K562 (cell line): ENCODE measurements around the gene MYMX. TPM values are rescaled to one million over a fixed set of nuclear protein-coding genes. Genes with fewer than 3 reads are reported as not detected.
A peak's percentile ranks its signal among the peaks of the same experiment; 100 is the strongest.

Source experiments
- GABPB2 ChIP-seq: fragments of 250-450 bp; sonication (Bioruptor Pico); conservative IDR thresholded peaks from 2 replicates; pipeline ENCODE4 v1.5.1; 2021; ENCODE audit warnings: mild to moderate bottlenecking
- GATAD2A ChIP-seq: fragments of 450-650 bp; IDR thresholded peaks from 2 replicates; pipeline ENCODE4 v1.6.1; 2017
- HMGN3 ChIP-seq: IDR thresholded peaks from 2 replicates; pipeline ENCODE4 v1.6.1; 2011; ENCODE audit warnings: borderline replicate concordance, low read depth, mild to moderate bottlenecking, mixed read lengths, low read length; ENCODE audit not compliant: insufficient read length; ENCODE audit errors: extremely low read depth
- HNRNPK ChIP-seq: fragments of 200-400 bp; formaldehyde crosslinking; IDR thresholded peaks from one replicate; pipeline ENCODE4 v1.6.1; 2018; ENCODE audit warnings: mild to moderate bottlenecking, low read depth, low read length; ENCODE audit not compliant: poor library complexity, severe bottlenecking
- HNRNPUL1 ChIP-seq: fragments of 200-400 bp; formaldehyde crosslinking; IDR thresholded peaks from 2 replicates; pipeline ENCODE4 v1.6.1; 2017; ENCODE audit warnings: low read length
- ILF3 ChIP-seq: fragments of 450-650 bp; IDR thresholded peaks from 2 replicates; pipeline ENCODE4 v1.6.1; 2018; ENCODE audit warnings: antibody characterized with exemption, mild to moderate bottlenecking, moderate library complexity, borderline replicate concordance
- ILK ChIP-seq: fragments of 450-650 bp; IDR thresholded peaks from 2 replicates; pipeline ENCODE4 v1.6.1; 2016; ENCODE audit warnings: missing genetic modification characterization, low read depth, mild to moderate bottlenecking, missing compliant biosample characterization, moderate library complexity, borderline replicate concordance
- KLF6 ChIP-seq: fragments of 250-450 bp; sonication (Bioruptor Pico); IDR thresholded peaks from 2 replicates; pipeline ENCODE4 v1.4.0; 2020; ENCODE audit warnings: mild to moderate bottlenecking, moderate library complexity, borderline replicate concordance
- NFIX ChIP-seq: fragments of 250-450 bp; sonication (Bioruptor Pico); IDR thresholded peaks from 2 replicates; pipeline ENCODE4 v1.4.0; 2020; ENCODE audit warnings: low read depth, mild to moderate bottlenecking, moderate library complexity
- NFXL1 ChIP-seq: fragments of 450-650 bp; formaldehyde crosslinking; IDR thresholded peaks from 2 replicates; pipeline ENCODE4 v1.4.0; 2021; ENCODE audit warnings: mild to moderate bottlenecking
- NUFIP1 ChIP-seq: fragments of 450-650 bp; IDR thresholded peaks from 2 replicates; pipeline ENCODE4 v1.6.1; 2018; ENCODE audit not compliant: partially characterized antibody
- PHF21A ChIP-seq: fragments of 450-650 bp; IDR thresholded peaks from 2 replicates; pipeline ENCODE4 v1.6.1; 2017; ENCODE audit warnings: low read depth, borderline replicate concordance
- PTRF ChIP-seq: fragments of 450-650 bp; IDR thresholded peaks from 2 replicates; pipeline ENCODE4 v1.6.1; 2016; ENCODE audit warnings: mild to moderate bottlenecking, missing genetic modification characterization, missing compliant biosample characterization
- SRSF3 ChIP-seq: fragments of 200-400 bp; formaldehyde crosslinking; IDR thresholded peaks from 2 replicates; pipeline ENCODE4 v1.6.1; 2016; ENCODE audit warnings: mild to moderate bottlenecking, low read length, moderate library complexity; ENCODE audit not compliant: insufficient read depth
- TCF3 ChIP-seq: sonication (generic); formaldehyde crosslinking; IDR thresholded peaks from 2 replicates; pipeline ENCODE4 v1.4.0; 2020; ENCODE audit warnings: mild to moderate bottlenecking, missing genetic modification reagents
- ZEB2 ChIP-seq: fragments of 450-650 bp; IDR thresholded peaks from 2 replicates; pipeline ENCODE4 v1.6.1; 2016
- ZNF140 ChIP-seq: fragments of 250-450 bp; sonication (Bioruptor Pico); IDR thresholded peaks from 2 replicates; pipeline ENCODE4 v1.8.0; 2021; ENCODE audit warnings: moderate library complexity, mild to moderate bottlenecking, inconsistent platforms
- ZNF282 ChIP-seq: sonication (generic); formaldehyde crosslinking; IDR thresholded peaks from 2 replicates; pipeline ENCODE4 v1.8.1; 2023; ENCODE audit warnings: missing genetic modification reagents
- ZSCAN29 ChIP-seq: fragments of 450-650 bp; IDR thresholded peaks from 2 replicates; pipeline ENCODE4 v1.6.1; 2017
- polyA plus RNA-seq, 8 experiments: library from polyadenylated mRNA; depleted of rRNA in 4 of 8; stranded (reverse) in 5 of 8; unstranded in 3 of 8; fragments of >200 nt; fragmentation: Nextera tagmentation in 2 of 8; fragmentation: Illumina TruSeq in 1 of 8; extraction: Ambion mirVana in 2 of 8; extraction: Trizol in 1 of 8; gene quantifications; 2 replicates each; pipeline versions ENCODE4 v1.2.1 to v1.2.3, GENCODE V29; 2011 to 2014; ENCODE audit warnings: inconsistent platforms in 1 of 8, missing spikeins in 1 of 8
- total RNA-seq, 7 experiments: library from RNA; depleted of rRNA in 6 of 7; stranded (reverse); fragments of >200 nt in 6 of 7; fragmentation: Illumina TruSeq in 2 of 7; extraction: Trizol in 2 of 7; gene quantifications; 2 replicates each; pipeline versions ENCODE4 v1.2.1 to v1.2.3, GENCODE V29; 2011 to 2021; ENCODE audit warnings: low replicate concordance in 1 of 7
- TF ChIP-seq, protein P1 (sequence below): fragments of 200-800 bp; sonication (Bioruptor generic); IDR thresholded peaks from 2 replicates; pipeline ENCODE4 v1.6.1; 2016; ENCODE audit warnings: missing genetic modification characterization, missing compliant biosample characterization
- TF ChIP-seq, protein P2 (sequence below), 3 experiments: IDR thresholded peaks in 2 of 3; conservative IDR thresholded peaks in 1 of 3; 2 replicates each; pipeline ENCODE4 v1.5.1; 2011 to 2012; ENCODE audit warnings: low read length in 3 of 3, mild to moderate bottlenecking in 3 of 3, control low read depth in 2 of 3, improper control_type of control experiment in 1 of 3, inconsistent platforms in 1 of 3, low read depth in 1 of 3, mixed read lengths in 1 of 3, moderate library complexity in 1 of 3; ENCODE audit not compliant: insufficient read depth in 2 of 3
- TF ChIP-seq, protein P3 (sequence below): sonication (generic); formaldehyde crosslinking; IDR thresholded peaks from 2 replicates; pipeline ENCODE4 v1.8.0; 2022; ENCODE audit warnings: missing genetic modification reagents, mild to moderate bottlenecking, borderline replicate concordance

Gene MYMX
- total and polyA plus RNA-seq, 9 of the 15 experiments (the other 6 are each of a cell fraction or from before 2014, with no cell fraction given): 0.12 TPM; not detected in 8

DNA sequence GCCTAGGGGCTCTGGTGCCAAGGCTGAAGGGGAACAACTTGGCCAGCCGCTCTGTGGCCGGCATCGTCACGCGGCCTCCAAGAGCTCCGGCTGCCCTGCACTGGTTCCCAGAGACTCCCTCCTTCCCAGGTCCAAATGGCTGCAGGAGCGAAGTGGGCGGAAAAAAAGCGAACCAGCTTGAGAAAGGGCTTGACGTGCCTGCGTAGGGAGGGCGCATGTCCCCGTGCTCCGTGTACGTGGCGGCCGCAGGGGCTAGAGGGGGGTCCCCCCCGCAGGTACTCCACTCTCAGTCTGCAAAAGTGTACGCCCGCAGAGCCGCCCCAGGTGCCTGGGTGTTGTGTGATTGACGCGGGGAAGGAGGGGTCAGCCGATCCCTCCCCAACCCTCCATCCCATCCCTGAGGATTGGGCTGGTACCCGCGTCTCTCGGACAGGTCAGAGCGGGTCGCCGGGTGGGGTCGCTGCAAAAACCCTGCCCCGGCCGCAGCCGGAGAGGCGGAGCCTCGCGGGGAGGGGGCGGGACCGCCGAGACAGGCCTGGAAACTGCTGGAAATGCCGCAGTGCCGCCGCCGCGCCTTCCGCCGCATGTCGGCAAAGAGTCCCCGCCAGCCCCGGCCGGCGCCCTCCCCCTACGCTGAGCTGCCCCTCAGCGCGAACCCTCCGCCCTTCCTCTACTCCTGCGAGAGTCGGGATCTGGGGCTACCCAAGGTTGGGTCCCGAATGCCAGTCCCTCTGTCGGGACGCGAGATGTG is 29.4 kb downstream of the MYMX start (continued):
- TF ChIP-seq, protein P1, sequence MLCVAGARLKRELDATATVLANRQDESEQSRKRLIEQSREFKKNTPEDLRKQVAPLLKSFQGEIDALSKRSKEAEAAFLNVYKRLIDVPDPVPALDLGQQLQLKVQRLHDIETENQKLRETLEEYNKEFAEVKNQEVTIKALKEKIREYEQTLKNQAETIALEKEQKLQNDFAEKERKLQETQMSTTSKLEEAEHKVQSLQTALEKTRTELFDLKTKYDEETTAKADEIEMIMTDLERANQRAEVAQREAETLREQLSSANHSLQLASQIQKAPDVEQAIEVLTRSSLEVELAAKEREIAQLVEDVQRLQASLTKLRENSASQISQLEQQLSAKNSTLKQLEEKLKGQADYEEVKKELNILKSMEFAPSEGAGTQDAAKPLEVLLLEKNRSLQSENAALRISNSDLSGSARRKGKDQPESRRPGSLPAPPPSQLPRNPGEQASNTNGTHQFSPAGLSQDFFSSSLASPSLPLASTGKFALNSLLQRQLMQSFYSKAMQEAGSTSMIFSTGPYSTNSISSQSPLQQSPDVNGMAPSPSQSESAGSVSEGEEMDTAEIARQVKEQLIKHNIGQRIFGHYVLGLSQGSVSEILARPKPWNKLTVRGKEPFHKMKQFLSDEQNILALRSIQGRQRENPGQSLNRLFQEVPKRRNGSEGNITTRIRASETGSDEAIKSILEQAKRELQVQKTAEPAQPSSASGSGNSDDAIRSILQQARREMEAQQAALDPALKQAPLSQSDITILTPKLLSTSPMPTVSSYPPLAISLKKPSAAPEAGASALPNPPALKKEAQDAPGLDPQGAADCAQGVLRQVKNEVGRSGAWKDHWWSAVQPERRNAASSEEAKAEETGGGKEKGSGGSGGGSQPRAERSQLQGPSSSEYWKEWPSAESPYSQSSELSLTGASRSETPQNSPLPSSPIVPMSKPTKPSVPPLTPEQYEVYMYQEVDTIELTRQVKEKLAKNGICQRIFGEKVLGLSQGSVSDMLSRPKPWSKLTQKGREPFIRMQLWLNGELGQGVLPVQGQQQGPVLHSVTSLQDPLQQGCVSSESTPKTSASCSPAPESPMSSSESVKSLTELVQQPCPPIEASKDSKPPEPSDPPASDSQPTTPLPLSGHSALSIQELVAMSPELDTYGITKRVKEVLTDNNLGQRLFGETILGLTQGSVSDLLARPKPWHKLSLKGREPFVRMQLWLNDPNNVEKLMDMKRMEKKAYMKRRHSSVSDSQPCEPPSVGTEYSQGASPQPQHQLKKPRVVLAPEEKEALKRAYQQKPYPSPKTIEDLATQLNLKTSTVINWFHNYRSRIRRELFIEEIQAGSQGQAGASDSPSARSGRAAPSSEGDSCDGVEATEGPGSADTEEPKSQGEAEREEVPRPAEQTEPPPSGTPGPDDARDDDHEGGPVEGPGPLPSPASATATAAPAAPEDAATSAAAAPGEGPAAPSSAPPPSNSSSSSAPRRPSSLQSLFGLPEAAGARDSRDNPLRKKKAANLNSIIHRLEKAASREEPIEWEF: no peak
- no peak for TF ChIP-seq ZSCAN29
- TF ChIP-seq HNRNPK: no peak
- TF ChIP-seq HMGN3: peak; percentile 97
- TF ChIP-seq GABPB2 (CRISPR knock-in tag): no peak
- no peak for TF ChIP-seq NUFIP1
- TF ChIP-seq GATAD2A: 0 out of 2 replicates have a peak, but pooled peaks have one; percentile 40
- TF ChIP-seq KLF6 (CRISPR knock-in tag): no peak
- TF ChIP-seq NFIX (CRISPR knock-in tag): no peak
- TF ChIP-seq TCF3 (CRISPR knock-in tag): peak; percentile 27; the same call in 1 of the 2 replicates
- TF ChIP-seq SRSF3: no peak
- TF ChIP-seq PHF21A: no peak
- TF ChIP-seq NFXL1 (CRISPR knock-in tag): no peak
- no peak for TF ChIP-seq ILF3
- TF ChIP-seq PTRF (tag): no peak
- no peak for TF ChIP-seq ZNF140
- TF ChIP-seq, protein P2, sequence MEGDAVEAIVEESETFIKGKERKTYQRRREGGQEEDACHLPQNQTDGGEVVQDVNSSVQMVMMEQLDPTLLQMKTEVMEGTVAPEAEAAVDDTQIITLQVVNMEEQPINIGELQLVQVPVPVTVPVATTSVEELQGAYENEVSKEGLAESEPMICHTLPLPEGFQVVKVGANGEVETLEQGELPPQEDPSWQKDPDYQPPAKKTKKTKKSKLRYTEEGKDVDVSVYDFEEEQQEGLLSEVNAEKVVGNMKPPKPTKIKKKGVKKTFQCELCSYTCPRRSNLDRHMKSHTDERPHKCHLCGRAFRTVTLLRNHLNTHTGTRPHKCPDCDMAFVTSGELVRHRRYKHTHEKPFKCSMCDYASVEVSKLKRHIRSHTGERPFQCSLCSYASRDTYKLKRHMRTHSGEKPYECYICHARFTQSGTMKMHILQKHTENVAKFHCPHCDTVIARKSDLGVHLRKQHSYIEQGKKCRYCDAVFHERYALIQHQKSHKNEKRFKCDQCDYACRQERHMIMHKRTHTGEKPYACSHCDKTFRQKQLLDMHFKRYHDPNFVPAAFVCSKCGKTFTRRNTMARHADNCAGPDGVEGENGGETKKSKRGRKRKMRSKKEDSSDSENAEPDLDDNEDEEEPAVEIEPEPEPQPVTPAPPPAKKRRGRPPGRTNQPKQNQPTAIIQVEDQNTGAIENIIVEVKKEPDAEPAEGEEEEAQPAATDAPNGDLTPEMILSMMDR (IDR thresholded peaks at IDR 0.05 in 2 of 3, conservative IDR thresholded peaks at IDR 0.05 in 1 of 3; ENCODE audit: insufficient read depth in 2 of 3, low read depth in 1 of 3, low read length in 3 of 3): peak; percentile 54 to 68 (median 60)
- TF ChIP-seq, protein P3, sequence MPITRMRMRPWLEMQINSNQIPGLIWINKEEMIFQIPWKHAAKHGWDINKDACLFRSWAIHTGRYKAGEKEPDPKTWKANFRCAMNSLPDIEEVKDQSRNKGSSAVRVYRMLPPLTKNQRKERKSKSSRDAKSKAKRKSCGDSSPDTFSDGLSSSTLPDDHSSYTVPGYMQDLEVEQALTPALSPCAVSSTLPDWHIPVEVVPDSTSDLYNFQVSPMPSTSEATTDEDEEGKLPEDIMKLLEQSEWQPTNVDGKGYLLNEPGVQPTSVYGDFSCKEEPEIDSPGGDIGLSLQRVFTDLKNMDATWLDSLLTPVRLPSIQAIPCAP (CRISPR knock-in tag): no peak
- TF ChIP-seq ZEB2: peak; percentile 12; the same call in 1 of the 2 replicates
- no peak for TF ChIP-seq ZNF282
- TF ChIP-seq HNRNPUL1: no peak
- no peak for TF ChIP-seq ILK (tag)
